ENCODE measurements around the gene TACSTD2.
A peak's percentile ranks its signal among the peaks of the same experiment; 100 is the strongest.
"Not testable (repeated sequence)": the region's sequence is repeated elsewhere in the genome, so short reads cannot be mapped to it uniquely, and the experiment has no call there.

TACSTD2 gene

DNA sequence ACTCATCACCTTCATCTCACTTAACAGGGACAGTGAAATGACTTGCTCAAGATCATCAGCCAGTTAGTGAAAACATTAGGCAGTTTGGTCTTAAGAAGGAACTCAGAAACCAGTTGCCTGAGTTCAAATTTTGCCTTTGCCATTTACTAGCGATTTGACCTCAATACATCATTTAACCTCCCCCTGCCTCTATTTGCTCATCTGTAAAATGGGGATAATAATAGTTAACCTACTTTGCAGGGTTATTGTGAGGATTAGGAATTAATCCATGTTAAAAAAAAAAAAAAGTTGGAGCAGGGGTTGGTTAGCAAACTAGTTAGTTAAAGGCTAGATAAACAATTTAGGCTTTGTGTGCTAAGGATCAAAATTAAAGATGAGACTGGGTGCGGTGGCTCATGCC lies 10.6 kb upstream of the TACSTD2 start:
- DNase-seq (ENCODE audit: low read depth in 2 of 2): no peak

DNA sequence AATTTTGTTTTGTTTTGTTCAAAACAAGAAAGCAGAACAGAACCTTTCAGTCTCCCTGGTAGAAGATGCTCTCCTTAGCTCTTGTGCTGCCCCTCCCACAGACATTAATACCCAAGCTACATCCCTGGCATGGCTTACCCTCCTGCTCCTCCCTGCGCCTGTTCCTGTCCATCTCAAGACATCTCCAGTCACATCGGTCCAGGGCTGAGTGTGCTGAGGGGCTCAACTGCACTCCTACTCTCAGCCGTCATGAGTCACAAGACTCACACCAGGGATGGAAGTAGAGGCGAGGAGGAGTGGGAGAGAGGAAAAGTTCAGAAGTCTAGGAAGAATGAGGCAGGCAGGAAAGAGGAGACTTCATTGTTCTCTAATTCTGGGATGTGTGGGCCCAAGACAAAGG lies 9.2 kb upstream of the TACSTD2 start:
- DNase-seq (ENCODE audit: low read depth in 2 of 2): no peak

GRCh38 chr1:58585581-58586151 lies 8.6 kb upstream of the TACSTD2 start:
- DNase-seq (ENCODE audit: low read depth in 2 of 2): peak; percentile 24 to 40

DNA sequence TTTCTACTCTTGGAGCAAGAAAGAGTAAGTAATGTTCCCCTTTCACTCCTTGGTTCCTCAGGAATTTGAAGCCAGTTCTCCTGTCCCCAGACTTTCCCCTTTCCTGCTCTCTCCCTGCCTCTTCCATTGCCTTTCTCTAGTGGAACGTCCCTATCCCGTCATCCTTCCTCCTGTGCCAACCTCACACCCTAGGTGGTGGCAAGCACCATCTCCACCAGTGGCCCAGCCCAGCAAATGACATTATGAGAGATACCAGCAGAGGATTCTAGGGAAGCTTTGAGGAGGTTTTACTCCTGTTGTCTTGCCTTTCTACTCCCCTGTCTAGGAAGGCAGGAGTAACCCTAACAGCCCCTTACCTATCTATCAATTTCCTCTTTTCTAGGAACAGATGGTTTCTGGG lies 8.1 kb upstream of the TACSTD2 start:
- DNase-seq (ENCODE audit: low read depth in 2 of 2): no peak

DNA sequence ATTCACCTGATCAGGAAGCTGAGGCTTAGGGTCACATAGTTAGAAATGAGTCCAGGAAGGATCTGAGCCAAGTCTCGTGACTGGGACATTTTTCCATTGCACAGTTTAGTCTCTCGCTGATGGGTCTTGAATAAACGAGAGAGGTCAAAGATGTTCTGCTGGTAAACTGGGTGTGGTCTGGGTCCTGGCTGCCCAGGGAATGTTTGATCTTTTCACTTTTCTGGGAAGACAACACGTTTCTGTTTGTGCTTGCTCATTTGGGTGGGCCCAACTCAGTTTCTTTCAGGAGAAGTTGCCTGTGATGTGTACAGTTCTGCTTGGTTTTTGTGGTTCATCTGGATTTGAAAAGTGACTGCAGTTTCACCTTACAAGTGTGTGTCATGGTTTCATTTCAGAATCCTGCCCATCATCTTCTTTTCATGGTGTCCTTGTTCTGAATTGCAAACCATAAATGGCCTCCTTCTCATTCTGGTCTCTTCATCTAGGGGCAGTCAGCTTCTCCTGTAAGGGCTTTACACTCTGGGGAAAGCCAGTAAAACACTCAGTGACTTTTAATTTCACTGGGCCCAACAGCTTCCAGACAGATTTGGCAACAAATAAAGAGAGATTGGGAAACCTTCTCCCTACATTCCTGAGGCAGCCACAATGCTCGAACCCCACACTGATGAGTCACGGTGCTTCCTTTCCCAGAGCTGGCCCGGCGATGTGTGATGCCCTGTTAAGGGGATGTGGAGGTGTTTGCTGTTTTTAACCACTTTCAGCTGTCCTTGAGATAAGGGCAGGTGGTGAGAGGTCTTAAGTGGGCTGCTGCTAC lies 7.2 kb upstream of the TACSTD2 start:
- DNase-seq (ENCODE audit: low read depth in 2 of 2): peak; percentile 96

GRCh38 chr1:58583496-58583895 lies 6.4 kb upstream of the TACSTD2 start:
- DNase-seq (ENCODE audit: low read depth in 2 of 2): no peak

- DNase-seq (ENCODE audit: low read depth in 2 of 2): not testable (repeated sequence)
These were observed 5.1 kb upstream of the TACSTD2 start for GRCh38 chr1:58582143-58582542.

- DNase-seq (ENCODE audit: low read depth in 2 of 2): no peak
These were observed 4.6 kb upstream of the TACSTD2 start for GRCh38 chr1:58581641-58582040.

DNA sequence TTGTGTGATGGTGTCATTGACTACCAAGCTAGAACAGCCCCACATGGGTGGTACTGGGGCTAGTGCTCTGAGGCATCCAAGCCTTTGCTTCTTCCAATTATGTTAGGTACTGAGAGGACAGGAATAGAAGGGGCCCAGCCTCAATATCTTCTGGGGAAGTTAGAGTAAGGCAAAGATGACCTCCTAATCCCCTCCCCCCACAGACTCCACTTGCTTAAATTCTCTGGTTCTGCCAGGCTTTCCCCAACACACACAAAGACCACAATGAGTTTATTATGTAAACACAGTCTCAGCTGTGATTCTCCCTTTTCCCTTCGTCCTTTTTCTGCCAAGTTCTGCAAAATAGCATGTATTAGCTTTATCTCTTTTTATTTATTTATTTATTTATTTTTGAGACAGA lies 3.1 kb upstream of the TACSTD2 start:
- DNase-seq (ENCODE audit: low read depth in 2 of 2): no peak

DNA sequence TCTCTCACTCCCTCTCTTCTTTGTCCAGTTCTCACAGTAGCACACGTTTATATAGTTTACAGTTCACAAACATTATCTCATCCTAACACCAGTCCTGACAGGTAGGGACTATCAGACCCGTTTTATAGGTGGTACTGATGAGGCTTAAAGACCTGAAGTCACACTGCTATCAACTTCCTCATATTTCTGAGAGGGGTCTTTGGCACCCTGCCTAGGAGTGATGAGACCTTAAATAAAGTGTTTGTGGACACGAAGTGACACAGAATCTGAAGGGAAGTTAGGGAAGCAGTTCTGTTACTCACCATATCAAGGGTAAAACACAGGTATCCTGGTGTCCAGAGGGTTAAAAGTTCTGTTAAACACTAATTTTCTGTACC lies 590 bp upstream of the TACSTD2 start:
- no peak for DNase-seq (ENCODE audit: low read depth in 2 of 2)

DNA sequence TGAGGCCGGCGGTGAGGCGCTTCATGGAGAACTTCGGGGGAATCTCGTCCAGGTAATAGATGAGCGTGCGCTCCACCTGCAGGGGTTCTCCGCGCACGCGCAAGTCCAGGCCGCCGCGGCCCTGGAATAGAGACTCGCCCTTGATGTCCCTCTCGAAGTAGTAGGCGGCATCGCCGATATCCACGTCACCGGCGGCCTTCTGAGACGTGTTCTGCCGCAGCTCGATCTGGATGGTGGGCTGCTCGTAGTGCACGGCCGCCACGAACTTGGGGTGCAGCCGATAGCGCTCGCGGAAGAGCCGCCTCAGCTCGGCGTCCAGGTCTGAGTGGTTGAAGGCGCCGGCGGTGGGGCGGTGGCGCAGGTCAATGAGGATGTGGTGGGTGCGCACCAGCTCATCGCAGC lies 726 bp downstream of the TACSTD2 start:
- no peak for DNase-seq (ENCODE audit: low read depth in 2 of 2)

DNA sequence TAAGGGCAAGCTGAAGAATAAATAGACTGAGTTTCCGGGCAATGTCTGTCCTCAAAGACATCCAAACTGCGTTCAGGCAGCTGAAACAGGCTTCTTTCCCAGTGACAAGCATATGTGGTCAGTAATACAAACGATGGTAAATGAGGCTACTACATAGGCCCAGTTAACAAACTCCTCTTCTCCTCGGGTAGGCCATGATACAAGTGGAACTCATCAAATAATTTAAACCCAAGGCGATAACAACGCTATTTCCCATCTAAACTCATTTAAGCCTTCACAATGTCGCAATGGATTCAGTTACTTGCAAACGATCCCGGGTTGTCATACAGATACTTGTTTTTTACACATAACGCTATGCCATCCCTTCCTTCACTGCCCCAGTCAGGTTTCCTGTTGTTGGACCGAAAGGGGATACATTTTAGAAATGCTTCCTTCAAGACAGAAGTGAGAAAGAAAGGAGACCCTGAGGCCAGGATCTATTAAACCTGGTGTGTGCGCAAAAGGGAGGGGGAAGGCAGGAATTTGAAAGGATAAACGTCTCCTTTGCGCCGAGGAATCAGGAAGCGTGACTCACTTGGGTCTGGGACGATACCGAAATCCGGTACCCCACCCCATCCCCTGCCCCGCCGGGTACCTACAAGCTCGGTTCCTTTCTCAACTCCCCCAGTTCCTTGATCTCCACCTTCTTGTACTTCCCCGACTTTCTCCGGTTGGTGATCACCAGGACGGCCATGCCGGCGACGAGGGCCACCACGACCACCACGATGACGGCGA lies 1.3 kb downstream of the TACSTD2 start:
- no peak for DNase-seq (ENCODE audit: low read depth in 2 of 2)

GRCh38 chr1:58574816-58575215 lies 2.2 kb downstream of the TACSTD2 start:
- DNase-seq (ENCODE audit: low read depth in 2 of 2): no peak

- no peak for DNase-seq (ENCODE audit: low read depth in 2 of 2)
These were observed 3.1 kb downstream of the TACSTD2 start for GRCh38 chr1:58573705-58574591.

DNA sequence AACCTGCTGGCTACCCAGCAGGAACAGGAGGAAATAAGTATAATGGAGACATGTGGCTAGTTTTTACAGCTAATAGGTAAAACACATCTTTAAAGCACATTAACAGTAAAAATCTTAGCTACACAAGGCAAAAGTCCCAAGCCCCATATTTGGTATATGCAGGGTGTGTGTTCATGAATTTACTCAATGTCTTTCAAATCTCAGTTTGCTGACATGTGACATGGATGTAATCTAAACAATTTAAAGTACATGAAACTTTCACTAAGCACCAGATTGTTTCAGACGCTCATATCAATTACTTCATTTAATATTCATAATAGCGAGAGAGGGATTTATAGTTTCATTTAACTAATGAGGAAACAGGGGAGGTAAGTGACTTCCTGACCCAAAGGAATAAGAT lies 3.9 kb downstream of the TACSTD2 start:
- no peak for DNase-seq (ENCODE audit: low read depth in 2 of 2)

- DNase-seq (ENCODE audit: low read depth in 2 of 2): no peak
These were observed 4.4 kb downstream of the TACSTD2 start for GRCh38 chr1:58572690-58573089.

GRCh38 chr1:58571616-58572015 lies 5.4 kb downstream of the TACSTD2 start:
- DNase-seq (ENCODE audit: low read depth in 2 of 2): no peak

DNA sequence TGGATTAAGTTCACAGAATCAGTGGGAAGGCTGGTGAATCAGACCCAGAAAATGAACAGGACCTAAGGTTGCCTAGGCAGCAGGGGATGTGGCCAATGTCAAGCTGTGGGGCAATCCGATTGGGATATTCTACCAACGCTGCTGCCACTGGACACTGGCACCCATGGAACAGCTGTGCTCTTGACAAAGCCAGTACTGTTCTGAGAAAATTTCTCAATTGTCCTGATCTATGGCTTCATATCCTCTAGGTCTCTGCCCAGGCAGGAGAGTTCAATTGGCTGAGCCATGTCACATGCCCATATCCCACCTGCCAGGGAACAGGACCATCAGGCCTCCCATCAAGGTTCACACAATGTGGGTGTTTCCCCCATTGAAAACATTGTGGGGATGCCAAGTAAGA lies 6.2 kb downstream of the TACSTD2 start:
- no peak for DNase-seq (ENCODE audit: low read depth in 2 of 2)

DNA sequence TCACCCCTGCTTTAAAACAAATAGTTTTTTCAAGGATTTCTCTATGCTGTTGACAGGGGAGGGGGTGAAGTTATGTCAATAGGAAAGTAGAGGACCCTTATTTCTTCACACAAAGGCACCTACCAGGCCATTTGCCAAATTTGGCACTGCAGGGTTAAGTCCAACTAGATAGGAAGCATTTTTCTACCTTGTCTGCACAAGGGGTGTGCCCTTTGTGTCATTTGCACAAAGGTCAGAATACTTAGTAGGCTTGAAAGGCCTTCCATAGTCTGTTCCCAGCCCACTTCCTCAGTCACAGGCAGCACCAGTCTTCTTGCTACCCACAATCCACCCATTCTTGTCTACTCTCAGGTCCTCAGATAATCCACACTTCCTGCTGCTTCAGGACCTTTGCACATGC lies 7.0 kb downstream of the TACSTD2 start:
- DNase-seq (ENCODE audit: low read depth in 2 of 2): no peak

- DNase-seq (ENCODE audit: low read depth in 2 of 2): no peak
These were observed 8.1 kb downstream of the TACSTD2 start for GRCh38 chr1:58568911-58569310.

GRCh38 chr1:58568271-58568860 lies 8.7 kb downstream of the TACSTD2 start:
- DNase-seq (ENCODE audit: low read depth in 2 of 2): no peak

- no peak for DNase-seq (ENCODE audit: low read depth in 2 of 2)
These were observed 10.7 kb downstream of the TACSTD2 start for GRCh38 chr1:58566339-58566738.
